ENCODE measurements around the gene CYLC1. TPM values are rescaled to one million over a fixed set of nuclear protein-coding genes. Genes with fewer than 3 reads are reported as not detected.

CYLC1 gene
- total and polyA plus RNA-seq, 12 donors: not detected

- intact Hi-C loops (cut with DNase I): no loop called here
- WGBS, 2 donors: 95 to 96% methylated on average over 5 of the region's 5 CpGs
These were observed 13.6 kb upstream of the CYLC1 start for GRCh38 chrX:83847339-83847738.

DNA sequence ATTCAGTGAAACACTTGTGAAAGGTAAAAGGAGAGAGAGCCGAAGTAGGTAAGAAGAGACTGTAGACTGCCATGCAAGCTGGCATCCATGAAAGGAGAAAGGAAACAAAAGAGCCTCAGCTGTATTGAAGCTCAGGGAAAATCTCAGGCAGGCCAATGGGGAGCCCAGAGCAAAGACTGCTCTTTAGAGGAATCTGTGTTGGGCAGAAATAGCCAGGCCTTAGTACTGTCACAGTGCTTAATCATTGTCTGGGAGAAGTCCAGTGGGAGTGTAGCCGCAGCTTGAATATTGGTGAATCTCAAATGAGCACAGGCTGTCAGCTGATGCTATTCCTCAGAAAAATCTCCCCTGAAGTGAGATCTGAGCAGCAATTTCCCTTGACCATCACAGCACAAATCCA, 27.6 kb downstream of the CYLC1 start:
- TF ChIP-seq, protein P1, sequence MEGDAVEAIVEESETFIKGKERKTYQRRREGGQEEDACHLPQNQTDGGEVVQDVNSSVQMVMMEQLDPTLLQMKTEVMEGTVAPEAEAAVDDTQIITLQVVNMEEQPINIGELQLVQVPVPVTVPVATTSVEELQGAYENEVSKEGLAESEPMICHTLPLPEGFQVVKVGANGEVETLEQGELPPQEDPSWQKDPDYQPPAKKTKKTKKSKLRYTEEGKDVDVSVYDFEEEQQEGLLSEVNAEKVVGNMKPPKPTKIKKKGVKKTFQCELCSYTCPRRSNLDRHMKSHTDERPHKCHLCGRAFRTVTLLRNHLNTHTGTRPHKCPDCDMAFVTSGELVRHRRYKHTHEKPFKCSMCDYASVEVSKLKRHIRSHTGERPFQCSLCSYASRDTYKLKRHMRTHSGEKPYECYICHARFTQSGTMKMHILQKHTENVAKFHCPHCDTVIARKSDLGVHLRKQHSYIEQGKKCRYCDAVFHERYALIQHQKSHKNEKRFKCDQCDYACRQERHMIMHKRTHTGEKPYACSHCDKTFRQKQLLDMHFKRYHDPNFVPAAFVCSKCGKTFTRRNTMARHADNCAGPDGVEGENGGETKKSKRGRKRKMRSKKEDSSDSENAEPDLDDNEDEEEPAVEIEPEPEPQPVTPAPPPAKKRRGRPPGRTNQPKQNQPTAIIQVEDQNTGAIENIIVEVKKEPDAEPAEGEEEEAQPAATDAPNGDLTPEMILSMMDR (IDR thresholded peaks at IDR 0.05): no peak
- no peak for ATAC-seq
- WGBS, 2 donors: 83 to 91% methylated on average over 2 of the region's 2 CpGs

More at GRCh38 chrX:83847339-83847738, 13.6 kb upstream of the CYLC1 start:
- Histone ChIP-seq H3K9me3 (peaks cover 0 to 5% (median 0%) of the 10 kb centered on the region in 11 donors), H3K4me1 (no peaks in the 10 kb centered on the region), H3K27ac (no peak overlapping the region), H3K4me3 (no peak overlapping the region), H3K27me3 (no peaks in the 10 kb centered on the region), H3K36me3 (no peaks in the 10 kb centered on the region)
- ATAC-seq (no peak), DNase-seq (no peak)
- TF ChIP-seq, protein P1 (IDR thresholded peaks at IDR 0.05): no peak

GRCh38 chrX:83892433-83892832, 31.5 kb downstream of the CYLC1 start:
- no peak for DNase-seq
- ATAC-seq: no peak
- intact Hi-C loops (cut with DNase I): no loop called here
- Histone ChIP-seq H3K27ac (no peak overlapping the region), H3K4me3 (no peak overlapping the region), H3K36me3 (no peaks in the 10 kb centered on the region), H3K4me1 (no peaks in the 10 kb centered on the region), H3K9me3 (no peaks in the 10 kb centered on the region), H3K27me3 (no peaks in the 10 kb centered on the region)
- 81 to 85% methylated on average over 12 of the region's 12 CpGs for WGBS, 2 donors
- TF ChIP-seq, protein P1 (IDR thresholded peaks at IDR 0.05): no peak

More for the DNA sequence above, 27.6 kb downstream of the CYLC1 start:
- intact Hi-C loops (cut with DNase I): no loop called here
- no peaks in the 10 kb centered on the region for H3K4me1 ChIP-seq
- H3K27ac ChIP-seq: no peak overlapping the region
- no peak overlapping the region for H3K4me3 ChIP-seq
- no peaks in the 10 kb centered on the region for H3K9me3 ChIP-seq
- H3K36me3 ChIP-seq: no peaks in the 10 kb centered on the region
- no peak for DNase-seq
- no peaks in the 10 kb centered on the region for H3K27me3 ChIP-seq

GRCh38 chrX:83906921-83907320, 46.0 kb downstream of the CYLC1 start:
- H3K9me3 ChIP-seq: no peaks in the 10 kb centered on the region
- no peaks in the 10 kb centered on the region for H3K27me3 ChIP-seq
- no peak for ATAC-seq
- TF ChIP-seq, protein P1 (IDR thresholded peaks at IDR 0.05): no peak
- no peak overlapping the region for H3K4me3 ChIP-seq
- DNase-seq: no peak
- WGBS, 2 donors: 93 to 94% methylated on average over 3 of the region's 3 CpGs
- H3K27ac ChIP-seq: no peak overlapping the region
- no peaks in the 10 kb centered on the region for H3K4me1 ChIP-seq
- intact Hi-C loops (cut with DNase I): loop anchor here in 1 of 10 donors (10.0 kb wide), 1 partner anchor 58 kb away; no protein-coding TSS in a partner anchor
- no peaks in the 10 kb centered on the region for H3K36me3 ChIP-seq
